NB4 (cell line): ENCODE measurements around the gene MISP.

Experiments
- DNase-seq: peaks from one replicate; pipeline ENCODE4 v3.0.0; 2010; ENCODE audit warnings: low read depth
- H3K4me3 ChIP-seq: one replicate; pipeline ENCODE4 v1.5.1; 2011; ENCODE audit warnings: mild to moderate bottlenecking, low read depth, low read length, moderate library complexity
- MYC ChIP-seq: IDR thresholded peaks from 2 replicates; pipeline ENCODE4 v1.6.1; 2011; ENCODE audit warnings: low read depth, low read length
- POLR2A ChIP-seq: IDR thresholded peaks from 2 replicates; pipeline ENCODE4 v1.6.1; 2011; ENCODE audit warnings: mild to moderate bottlenecking; ENCODE audit not compliant: insufficient read length; ENCODE audit errors: extremely low read depth
- TF ChIP-seq, protein P1 (sequence below): IDR thresholded peaks from 2 replicates; pipeline ENCODE4 v1.6.1; 2011; ENCODE audit warnings: low read depth, low read length
- TF ChIP-seq, protein P2 (sequence below): IDR thresholded peaks from one replicate; pipeline ENCODE4 v1.5.1; 2012; ENCODE audit warnings: low read depth, low read length

The MISP gene

GRCh38 chr19:756821-757688 is 6.1 kb downstream of the MISP start:
- no peak for DNase-seq
- no peak overlapping the region for H3K4me3 ChIP-seq
- TF ChIP-seq MYC (no peak), POLR2A (no peak)
- TF ChIP-seq, protein P1, sequence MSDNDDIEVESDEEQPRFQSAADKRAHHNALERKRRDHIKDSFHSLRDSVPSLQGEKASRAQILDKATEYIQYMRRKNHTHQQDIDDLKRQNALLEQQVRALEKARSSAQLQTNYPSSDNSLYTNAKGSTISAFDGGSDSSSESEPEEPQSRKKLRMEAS, result no peak
- TF ChIP-seq, protein P2, sequence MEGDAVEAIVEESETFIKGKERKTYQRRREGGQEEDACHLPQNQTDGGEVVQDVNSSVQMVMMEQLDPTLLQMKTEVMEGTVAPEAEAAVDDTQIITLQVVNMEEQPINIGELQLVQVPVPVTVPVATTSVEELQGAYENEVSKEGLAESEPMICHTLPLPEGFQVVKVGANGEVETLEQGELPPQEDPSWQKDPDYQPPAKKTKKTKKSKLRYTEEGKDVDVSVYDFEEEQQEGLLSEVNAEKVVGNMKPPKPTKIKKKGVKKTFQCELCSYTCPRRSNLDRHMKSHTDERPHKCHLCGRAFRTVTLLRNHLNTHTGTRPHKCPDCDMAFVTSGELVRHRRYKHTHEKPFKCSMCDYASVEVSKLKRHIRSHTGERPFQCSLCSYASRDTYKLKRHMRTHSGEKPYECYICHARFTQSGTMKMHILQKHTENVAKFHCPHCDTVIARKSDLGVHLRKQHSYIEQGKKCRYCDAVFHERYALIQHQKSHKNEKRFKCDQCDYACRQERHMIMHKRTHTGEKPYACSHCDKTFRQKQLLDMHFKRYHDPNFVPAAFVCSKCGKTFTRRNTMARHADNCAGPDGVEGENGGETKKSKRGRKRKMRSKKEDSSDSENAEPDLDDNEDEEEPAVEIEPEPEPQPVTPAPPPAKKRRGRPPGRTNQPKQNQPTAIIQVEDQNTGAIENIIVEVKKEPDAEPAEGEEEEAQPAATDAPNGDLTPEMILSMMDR, result no peak

GRCh38 chr19:757811-758668 is 7.1 kb downstream of the MISP start:
- DNase-seq, result no peak
- TF ChIP-seq, protein P1, result no peak
- TF ChIP-seq MYC (no peak), POLR2A (no peak)
- TF ChIP-seq, protein P2, result no peak
- H3K4me3 ChIP-seq, result no peak overlapping the region

GRCh38 chr19:763181-763580 is 12.3 kb downstream of the MISP start:
- H3K4me3 ChIP-seq, result no peak overlapping the region
- DNase-seq, result no peak
- TF ChIP-seq MYC (no peak), POLR2A (no peak)
- TF ChIP-seq, protein P1, result no peak
- TF ChIP-seq, protein P2, result no peak

DNA sequence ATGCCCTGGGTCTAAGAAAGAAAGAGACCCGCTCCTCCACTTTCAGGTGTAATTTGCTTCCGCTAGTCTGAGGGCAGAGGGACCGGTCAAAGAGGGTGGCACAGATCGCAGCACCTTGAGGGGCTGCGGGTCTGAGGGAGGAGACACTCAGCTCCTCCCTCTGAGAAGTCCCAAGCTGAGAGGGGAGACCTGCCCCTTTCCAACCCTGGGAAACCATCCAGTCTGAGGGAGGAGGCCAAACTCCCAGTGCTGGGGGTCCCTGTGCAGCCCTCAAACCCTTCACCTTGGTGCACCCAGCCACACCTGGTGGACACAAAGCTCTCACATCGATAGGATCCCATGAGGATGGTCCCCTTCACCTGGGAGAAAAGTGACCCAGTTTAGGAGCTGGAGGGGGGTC is 13.0 kb downstream of the MISP start:
- no peak for TF ChIP-seq MYC
- TF ChIP-seq, protein P1, result no peak
- no peak for TF ChIP-seq POLR2A
- TF ChIP-seq, protein P2, result no peak
- no peak for DNase-seq
- no peak overlapping the region for H3K4me3 ChIP-seq

GRCh38 chr19:764301-764700 is 13.4 kb downstream of the MISP start:
- DNase-seq, result no peak
- no peak overlapping the region for H3K4me3 ChIP-seq
- TF ChIP-seq POLR2A, result no peak
- TF ChIP-seq, protein P1, result no peak
- TF ChIP-seq, protein P2, result no peak
- TF ChIP-seq MYC, result no peak
